GM23338 (cell line): ENCODE results near the gene PLCXD3. TPM values are rescaled to one million over a fixed set of nuclear protein-coding genes. Genes with fewer than 3 reads are reported as not detected.

Experiments used
- ATAC-seq: fragments of 200-7000 bp; cut with Tn5 transposase; 3 replicates; pipeline ENCODE4 v1.9.1; 2020
- DNase-seq: peaks from one replicate; pipeline ENCODE4 v3.0.0-alpha.2; 2015; ENCODE audit warnings: low spot score
- H2AFZ ChIP-seq: fragments of 200-600 bp; sonication (generic); 2 replicates; pipeline ENCODE4 v1.8.0; 2016; ENCODE audit warnings: antibody characterized with exemption, mild to moderate bottlenecking, moderate library complexity
- H3F3A ChIP-seq: fragments of 200-600 bp; sonication (generic); replicated peaks from 2 replicates; pipeline ENCODE4 v1.8.0; 2017; ENCODE audit warnings: antibody characterized with exemption, mixed run types, low read depth
- H3K27ac ChIP-seq: fragments of 200-600 bp; sonication (generic); 2 replicates; pipeline ENCODE4 v1.6.1; 2016; ENCODE audit warnings: low read depth
- H3K27me3 ChIP-seq: fragments of 200-600 bp; sonication (generic); 2 replicates; pipeline ENCODE4 v1.8.0; 2016; ENCODE audit warnings: mild to moderate bottlenecking, mixed run types, moderate library complexity; ENCODE audit not compliant: insufficient read depth
- H3K36me3 ChIP-seq: fragments of 200-600 bp; sonication (generic); 2 replicates; pipeline ENCODE4 v1.8.0; 2016; ENCODE audit warnings: mild to moderate bottlenecking; ENCODE audit not compliant: insufficient read depth
- H3K4me1 ChIP-seq: fragments of 200-600 bp; sonication (generic); 2 replicates; pipeline ENCODE4 v1.8.0; 2016; ENCODE audit warnings: mild to moderate bottlenecking, moderate library complexity; ENCODE audit not compliant: insufficient read depth
- H3K4me2 ChIP-seq: fragments of 200-600 bp; sonication (generic); 2 replicates; pipeline ENCODE4 v1.7.1; 2017; ENCODE audit warnings: mixed run types
- H3K4me3 ChIP-seq: fragments of 200-600 bp; sonication (generic); 2 replicates; pipeline ENCODE4 v1.6.1; 2016; ENCODE audit warnings: mixed run types
- H3K79me2 ChIP-seq: fragments of 200-600 bp; sonication (generic); replicated peaks from 2 replicates; pipeline ENCODE4 v1.8.0; 2017; ENCODE audit warnings: mild to moderate bottlenecking; ENCODE audit not compliant: insufficient read depth
- H3K9me2 ChIP-seq: fragments of 200-600 bp; sonication (generic); 2 replicates; pipeline ENCODE4 v1.8.0; 2017; ENCODE audit not compliant: insufficient read depth
- H4K20me1 ChIP-seq: fragments of 200-600 bp; sonication (generic); replicated peaks from 2 replicates; pipeline ENCODE4 v1.8.0; 2017; ENCODE audit warnings: mild to moderate bottlenecking; ENCODE audit not compliant: insufficient read depth
- H3K27ac Mint-ChIP-seq: 2 replicates; pipeline ENCODE4 v1.8.0; 2020; ENCODE audit warnings: inconsistent platforms, mild to moderate bottlenecking, moderate library complexity, mixed read lengths
- H3K27me3 Mint-ChIP-seq: 3 replicates; pipeline ENCODE4 v1.8.0; 2022; ENCODE audit warnings: low read depth, mild to moderate bottlenecking, moderate library complexity, mixed read lengths, inconsistent platforms; ENCODE audit not compliant: insufficient read depth, poor library complexity
- H3K36me3 Mint-ChIP-seq: 3 replicates; pipeline ENCODE4 v1.8.0; 2021; ENCODE audit warnings: low read depth, mild to moderate bottlenecking, inconsistent platforms, moderate library complexity, mixed read lengths
- H3K4me1 Mint-ChIP-seq: 3 replicates; pipeline ENCODE4 v1.8.0; 2020; ENCODE audit warnings: mild to moderate bottlenecking, inconsistent platforms, mixed read lengths
- H3K4me3 Mint-ChIP-seq: 3 replicates; pipeline ENCODE4 v1.8.0; 2021; ENCODE audit warnings: moderate library complexity, mild to moderate bottlenecking, inconsistent platforms, mixed read lengths
- H3K9me3 Mint-ChIP-seq: 3 replicates; pipeline ENCODE4 v1.8.0; 2020; ENCODE audit warnings: moderate library complexity, mild to moderate bottlenecking, inconsistent platforms, mixed read lengths
- CREB1 ChIP-seq: fragments of 250-450 bp; sonication (Bioruptor Pico); IDR thresholded peaks from 2 replicates; pipeline ENCODE4 v1.5.0; 2020; ENCODE audit warnings: low read depth, mild to moderate bottlenecking, moderate library complexity
- CTCF ChIP-seq, 2 experiments: fragments of 200-600 bp in 1 of 2; sonication (generic) in 1 of 2; conservative IDR thresholded peaks; 2 replicates each; pipeline versions ENCODE4 v1.5.1 to v1.6.1; 2016 to 2017; ENCODE audit warnings: antibody characterized with exemption in 2 of 2, low read depth in 2 of 2, mild to moderate bottlenecking in 2 of 2, moderate library complexity in 1 of 2
- ETS1 ChIP-seq: IDR thresholded peaks from 2 replicates; pipeline ENCODE4 v1.6.1; 2016; ENCODE audit warnings: antibody characterized with exemption
- EZH2 ChIP-seq: fragments of 200-600 bp; sonication (generic); IDR thresholded peaks from one replicate; pipeline ENCODE4 v1.8.0; 2017; ENCODE audit warnings: antibody characterized with exemption, mild to moderate bottlenecking, low read depth; ENCODE audit not compliant: unreplicated experiment
- EZH2phosphoT487 ChIP-seq: fragments of 200-600 bp; sonication (generic); IDR thresholded peaks from one replicate; pipeline ENCODE4 v1.8.1; 2018; ENCODE audit warnings: antibody characterized with exemption; ENCODE audit not compliant: unreplicated experiment
- JUNB ChIP-seq: IDR thresholded peaks from one replicate; pipeline ENCODE4 v1.6.1; 2016; ENCODE audit warnings: antibody characterized with exemption; ENCODE audit not compliant: unreplicated experiment
- NANOG ChIP-seq: IDR thresholded peaks from 2 replicates; pipeline ENCODE4 v1.6.1; 2016; ENCODE audit warnings: antibody characterized with exemption, borderline replicate concordance
- POLR2AphosphoS5 ChIP-seq: IDR thresholded peaks from 2 replicates; pipeline ENCODE4 v1.6.1; 2016; ENCODE audit warnings: antibody characterized with exemption, low read depth
- REST ChIP-seq: IDR thresholded peaks from one replicate; pipeline ENCODE4 v1.6.1; 2018; ENCODE audit warnings: antibody characterized with exemption; ENCODE audit not compliant: unreplicated experiment
- STAT1 ChIP-seq: IDR thresholded peaks from one replicate; pipeline ENCODE4 v1.6.1; 2016; ENCODE audit warnings: antibody characterized with exemption; ENCODE audit not compliant: unreplicated experiment
- ZNF331 ChIP-seq: fragments of 250-450 bp; sonication (Bioruptor Pico); IDR thresholded peaks from 2 replicates; pipeline ENCODE4 v1.5.0; 2020; ENCODE audit warnings: low read depth, mild to moderate bottlenecking, moderate library complexity
- polyA plus RNA-seq: library from polyadenylated mRNA; unstranded; fragments of >200 nt; fragmentation: Nextera tagmentation; extraction: Ambion mirVana; gene quantifications from 2 replicates; pipeline ENCODE4 v1.2.1, GENCODE V29; 2016
- total RNA-seq: library from RNA; depleted of rRNA; stranded (reverse); fragments of >200 nt; shearing (Covaris generic); gene quantifications from 2 replicates; pipeline ENCODE4 v1.2.3, GENCODE V29; 2014

Gene PLCXD3
- total and polyA plus RNA-seq, 2 experiments from 2014 or later: 0.03 TPM

GRCh38 chr5:41511241-41511640, 840 bp upstream of the PLCXD3 start:
- peak overlapping the region; percentile 96 for H3K4me2 ChIP-seq
- peaks cover 30% of the 10 kb centered on the region for H3K27me3 Mint-ChIP-seq

More at GRCh38 chr5:41511241-41511640, 840 bp upstream of the PLCXD3 start:
- Histone ChIP-seq H3K4me1 (peaks cover 17% of the 10 kb centered on the region; the same call in 1 of the 2 replicates), H3K27me3 (peaks cover 43% of the 10 kb centered on the region), H3K4me3 (peak overlapping the region; percentile 77), H3K79me2 (no peaks in the 10 kb centered on the region), H3K27ac (no peak overlapping the region), H4K20me1 (0 out of 2 replicates have a peak, but pooled peaks cover 4% of the 10 kb centered on the region), H3K36me3 (no peaks in the 10 kb centered on the region), H2AFZ (peak overlapping the region; percentile 97; the same call in 1 of the 2 replicates), H3F3A (no peaks in the 10 kb centered on the region), H3K9me2 (no peaks in the 10 kb centered on the region)
- peaks cover 20% of the 10 kb centered on the region for H3K4me1 Mint-ChIP-seq
- no peak for DNase-seq
- no peak overlapping the region for H3K27ac Mint-ChIP-seq
- ATAC-seq: no peak
- H3K4me3 Mint-ChIP-seq: peak overlapping the region; percentile 78
- no peaks in the 10 kb centered on the region for H3K36me3 Mint-ChIP-seq
- TF ChIP-seq NANOG (no peak), STAT1 (no peak), CTCF (conservative IDR thresholded peaks at IDR 0.05; ENCODE audit: low read depth in 2 of 2) (no peak), JUNB (no peak), CREB1 (CRISPR knock-in tag) (no peak), EZH2 (no peak), REST (no peak), EZH2phosphoT487 (no peak), ETS1 (no peak), ZNF331 (CRISPR knock-in tag) (no peak), POLR2AphosphoS5 (no peak)
- no peaks in the 10 kb centered on the region for H3K9me3 Mint-ChIP-seq
